HEK293 (cell line): ENCODE results near the gene LYPLAL1.

Source experiments
- CTCF ChIA-PET: fragments of 350-600 bp; formaldehyde crosslinking; extraction: SDS; loops from one replicate; lab custom pipeline; 2021; ENCODE audit warnings: antibody characterized with exemption; lab: Yijun Ruan, JAX
- POLR2A ChIA-PET: fragments of 300-600 bp; formaldehyde crosslinking; extraction: SDS; loops from one replicate; lab custom pipeline; 2020; ENCODE audit warnings: antibody characterized with exemption, inconsistent platforms; lab: Yijun Ruan, JAX
- H3K27ac ChIP-seq: fragments of 200-500 bp; sonication (Bioruptor generic); 2 replicates; pipeline ENCODE4 v1.5.1; 2014; ENCODE audit warnings: low read depth, low read length, control low read depth, inconsistent platforms; ENCODE audit errors: extremely low read depth
- H3K36me3 ChIP-seq, 2 experiments: fragments of 200-500 bp in 1 of 2; sonication (Bioruptor generic) in 1 of 2; 1 replicate in 1 of 2; 2 replicates in 1 of 2; pipeline ENCODE4 v1.5.1; 2014 to 2017; ENCODE audit warnings: inconsistent platforms in 2 of 2, low read length in 2 of 2; ENCODE audit not compliant: control insufficient read depth in 2 of 2, insufficient read depth in 1 of 2
- H3K4me1 ChIP-seq: fragments of 200-500 bp; sonication (Bioruptor generic); 2 replicates; pipeline ENCODE4 v1.5.1; 2014; ENCODE audit warnings: mild to moderate bottlenecking, low read length, inconsistent platforms; ENCODE audit not compliant: control insufficient read depth, insufficient read depth
- H3K4me3 ChIP-seq: 2 replicates; pipeline ENCODE4 v1.5.1; 2011; ENCODE audit warnings: low read depth, mild to moderate bottlenecking, control low read depth, low read length, moderate library complexity
- H3K9me3 ChIP-seq: fragments of 200-500 bp; sonication (Bioruptor generic); 2 replicates; pipeline ENCODE4 v1.5.1; 2014; ENCODE audit warnings: low read depth, low read length, inconsistent platforms; ENCODE audit not compliant: control insufficient read depth, insufficient read depth
- GFI1B ChIP-seq: fragments of 450-650 bp; formaldehyde crosslinking; IDR thresholded peaks from 2 replicates; pipeline ENCODE4 v1.5.1; 2016; ENCODE audit warnings: missing biosample characterization, missing genetic modification characterization
- GLIS2 ChIP-seq: fragments of 450-650 bp; formaldehyde crosslinking; IDR thresholded peaks from 2 replicates; pipeline ENCODE4 v1.5.1; 2016; ENCODE audit warnings: missing biosample characterization, missing genetic modification characterization
- HOXA7 ChIP-seq: sonication (generic); formaldehyde crosslinking; IDR thresholded peaks from 2 replicates; pipeline ENCODE4 v1.8.1; 2022; ENCODE audit warnings: missing genetic modification reagents, borderline replicate concordance
- IKZF3 ChIP-seq: fragments of 450-650 bp; IDR thresholded peaks from 2 replicates; pipeline ENCODE4 v1.5.0; 2018; ENCODE audit warnings: missing biosample characterization, mild to moderate bottlenecking, missing genetic modification characterization, moderate library complexity
- MYNN ChIP-seq: fragments of 450-650 bp; formaldehyde crosslinking; IDR thresholded peaks from 2 replicates; pipeline ENCODE4 v1.5.1; 2016; ENCODE audit warnings: missing biosample characterization, missing genetic modification characterization, borderline replicate concordance
- PRDM4 ChIP-seq: fragments of 450-650 bp; formaldehyde crosslinking; IDR thresholded peaks from 2 replicates; pipeline ENCODE4 v1.5.1; 2017; ENCODE audit warnings: missing biosample characterization, missing genetic modification characterization
- PRDM6 ChIP-seq: fragments of 450-650 bp; formaldehyde crosslinking; IDR thresholded peaks from 2 replicates; pipeline ENCODE4 v1.5.1; 2017; ENCODE audit warnings: missing biosample characterization, missing genetic modification characterization
- SETDB1 ChIP-seq: IDR thresholded peaks from one replicate; pipeline ENCODE4 v1.6.1; 2017; ENCODE audit warnings: mild to moderate bottlenecking, low read length, moderate library complexity, mixed read lengths; ENCODE audit not compliant: insufficient read length
- SP2 ChIP-seq: fragments of 450-650 bp; formaldehyde crosslinking; IDR thresholded peaks from 2 replicates; pipeline ENCODE4 v1.5.1; 2016; ENCODE audit warnings: missing biosample characterization, missing genetic modification characterization
- SP3 ChIP-seq: fragments of 450-650 bp; formaldehyde crosslinking; IDR thresholded peaks from 2 replicates; pipeline ENCODE4 v1.5.1; 2016; ENCODE audit warnings: missing biosample characterization, missing genetic modification characterization
- TCF7L2 ChIP-seq: IDR thresholded peaks from 2 replicates; pipeline ENCODE4 v1.6.1; 2011; ENCODE audit warnings: low read depth, mild to moderate bottlenecking, inconsistent platforms, low read length, moderate library complexity, borderline replicate concordance
- ZBTB1 ChIP-seq: fragments of 450-650 bp; formaldehyde crosslinking; IDR thresholded peaks from 2 replicates; pipeline ENCODE4 v1.5.1; 2016; ENCODE audit warnings: missing biosample characterization, missing genetic modification characterization
- ZBTB17 ChIP-seq: fragments of 450-650 bp; formaldehyde crosslinking; IDR thresholded peaks from 2 replicates; pipeline ENCODE4 v1.5.1; 2016; ENCODE audit warnings: missing biosample characterization, missing genetic modification characterization
- ZBTB7A ChIP-seq: fragments of 450-650 bp; formaldehyde crosslinking; IDR thresholded peaks from 2 replicates; pipeline ENCODE4 v1.5.1; 2016; ENCODE audit warnings: low read depth, missing biosample characterization, missing genetic modification characterization
- ZEB2 ChIP-seq: fragments of 450-650 bp; formaldehyde crosslinking; IDR thresholded peaks from 2 replicates; pipeline ENCODE4 v1.5.1; 2016; ENCODE audit warnings: missing biosample characterization, missing genetic modification characterization
- ZNF146 ChIP-seq: fragments of 450-650 bp; formaldehyde crosslinking; IDR thresholded peaks from 2 replicates; pipeline ENCODE4 v1.5.1; 2016; ENCODE audit warnings: missing biosample characterization, missing genetic modification characterization
- ZNF221 ChIP-seq: fragments of 450-650 bp; formaldehyde crosslinking; IDR thresholded peaks from 2 replicates; pipeline ENCODE4 v1.5.1; 2017; ENCODE audit warnings: missing biosample characterization, missing genetic modification characterization, borderline replicate concordance
- ZNF362 ChIP-seq: fragments of 450-650 bp; formaldehyde crosslinking; IDR thresholded peaks from 2 replicates; pipeline ENCODE4 v1.5.1; 2016; ENCODE audit warnings: missing biosample characterization, missing genetic modification characterization
- ZNF488 ChIP-seq: fragments of 450-650 bp; formaldehyde crosslinking; IDR thresholded peaks from 2 replicates; pipeline ENCODE4 v1.5.1; 2016; ENCODE audit warnings: missing biosample characterization, missing genetic modification characterization
- ZNF501 ChIP-seq: fragments of 450-650 bp; formaldehyde crosslinking; IDR thresholded peaks from 2 replicates; pipeline ENCODE4 v1.5.1; 2016; ENCODE audit warnings: missing biosample characterization, missing genetic modification characterization
- ZNF561 ChIP-seq: fragments of 450-650 bp; IDR thresholded peaks from 2 replicates; pipeline ENCODE4 v1.5.1; 2018; ENCODE audit warnings: missing biosample characterization, missing genetic modification characterization, borderline replicate concordance
- ZNF624 ChIP-seq: fragments of 450-650 bp; formaldehyde crosslinking; IDR thresholded peaks from 2 replicates; pipeline ENCODE4 v1.5.1; 2017; ENCODE audit warnings: missing biosample characterization, missing genetic modification characterization
- ZNF704 ChIP-seq: fragments of 450-650 bp; formaldehyde crosslinking; IDR thresholded peaks from 2 replicates; pipeline ENCODE4 v1.5.1; 2016; ENCODE audit warnings: missing biosample characterization, missing genetic modification characterization
- ZNF76 ChIP-seq: fragments of 450-650 bp; formaldehyde crosslinking; IDR thresholded peaks from 2 replicates; pipeline ENCODE4; 2016; ENCODE audit warnings: low read depth, missing biosample characterization, missing genetic modification characterization, borderline replicate concordance
- ZNF777 ChIP-seq: fragments of 450-650 bp; formaldehyde crosslinking; IDR thresholded peaks from 2 replicates; pipeline ENCODE4 v1.5.1; 2017; ENCODE audit warnings: missing biosample characterization, missing genetic modification characterization, borderline replicate concordance
- ZNF785 ChIP-seq: fragments of 450-650 bp; formaldehyde crosslinking; IDR thresholded peaks from 2 replicates; pipeline ENCODE4 v1.5.1; 2016; ENCODE audit warnings: missing biosample characterization, missing genetic modification characterization

Gene LYPLAL1

GRCh38 chr1:219147571-219148019, 26.1 kb upstream of the LYPLAL1 start:
- Histone ChIP-seq H3K4me1 (no peaks in the 10 kb centered on the region), H3K27ac (no peak overlapping the region), H3K36me3 (no peaks in the 10 kb centered on the region), H3K4me3 (no peak overlapping the region), H3K9me3 (no peaks in the 10 kb centered on the region)
- POLR2A ChIA-PET: no interaction called here
- CTCF ChIA-PET: no interaction called here
- TF ChIP-seq IKZF3 (tag by site-specific recombination) (no peak), ZNF362 (tag by site-specific recombination) (no peak), PRDM6 (tag by site-specific recombination) (no peak), ZNF146 (tag by site-specific recombination) (no peak), ZNF777 (tag by site-specific recombination) (no peak), SP3 (tag by site-specific recombination) (no peak), ZNF561 (no peak), TCF7L2 (no peak)

- Histone ChIP-seq H3K9me3 (no peaks in the 10 kb centered on the region), H3K4me1 (no peaks in the 10 kb centered on the region), H3K36me3 (no peaks in the 10 kb centered on the region), H3K27ac (no peak overlapping the region), H3K4me3 (no peak overlapping the region)
- POLR2A ChIA-PET: no interaction called here
- CTCF ChIA-PET: interaction anchor here (0.5 kb wide), 1 partner anchor 849 kb away, joined by 3 read pairs; no protein-coding TSS in a partner anchor
- no peak for TF ChIP-seq HOXA7 (CRISPR knock-in tag)
- TF ChIP-seq MYNN (tag by site-specific recombination): no peak
- no peak for TF ChIP-seq ZNF785 (tag by site-specific recombination)
- TF ChIP-seq SP2 (tag by site-specific recombination): no peak
- no peak for TF ChIP-seq SETDB1
- TF ChIP-seq ZNF624 (tag by site-specific recombination): no peak
- TF ChIP-seq ZNF76 (tag by site-specific recombination): no peak
- TF ChIP-seq SP3 (tag by site-specific recombination): no peak
These were observed 24.6 kb upstream of the LYPLAL1 start for GRCh38 chr1:219149009-219149577.

GRCh38 chr1:219149953-219150352, 23.7 kb upstream of the LYPLAL1 start:
- Histone ChIP-seq H3K4me1 (no peaks in the 10 kb centered on the region), H3K36me3 (no peaks in the 10 kb centered on the region), H3K9me3 (no peaks in the 10 kb centered on the region), H3K27ac (no peak overlapping the region), H3K4me3 (no peak overlapping the region)
- CTCF ChIA-PET: interaction anchor here (0.5 kb wide), 1 partner anchor 850 kb away, joined by 3 read pairs; no protein-coding TSS in a partner anchor
- POLR2A ChIA-PET: no interaction called here
- TF ChIP-seq ZBTB17 (tag by site-specific recombination) (no peak), ZNF221 (tag by site-specific recombination) (no peak), GFI1B (tag by site-specific recombination) (no peak), ZEB2 (tag by site-specific recombination) (no peak), ZNF501 (tag by site-specific recombination) (no peak), PRDM4 (tag by site-specific recombination) (no peak), GLIS2 (tag by site-specific recombination) (no peak), ZNF488 (tag by site-specific recombination) (no peak), ZNF704 (tag by site-specific recombination) (no peak), ZBTB1 (no peak), ZBTB7A (no peak)
